Kidney capillary endothelial cell (primary cell): ENCODE results near the gene FTCD.

ENCODE experiments used
- DNase-seq: peaks from one replicate; pipeline ENCODE4 v3.0.0-alpha.2; 2018; ENCODE audit warnings: low spot score

FTCD gene

DNA sequence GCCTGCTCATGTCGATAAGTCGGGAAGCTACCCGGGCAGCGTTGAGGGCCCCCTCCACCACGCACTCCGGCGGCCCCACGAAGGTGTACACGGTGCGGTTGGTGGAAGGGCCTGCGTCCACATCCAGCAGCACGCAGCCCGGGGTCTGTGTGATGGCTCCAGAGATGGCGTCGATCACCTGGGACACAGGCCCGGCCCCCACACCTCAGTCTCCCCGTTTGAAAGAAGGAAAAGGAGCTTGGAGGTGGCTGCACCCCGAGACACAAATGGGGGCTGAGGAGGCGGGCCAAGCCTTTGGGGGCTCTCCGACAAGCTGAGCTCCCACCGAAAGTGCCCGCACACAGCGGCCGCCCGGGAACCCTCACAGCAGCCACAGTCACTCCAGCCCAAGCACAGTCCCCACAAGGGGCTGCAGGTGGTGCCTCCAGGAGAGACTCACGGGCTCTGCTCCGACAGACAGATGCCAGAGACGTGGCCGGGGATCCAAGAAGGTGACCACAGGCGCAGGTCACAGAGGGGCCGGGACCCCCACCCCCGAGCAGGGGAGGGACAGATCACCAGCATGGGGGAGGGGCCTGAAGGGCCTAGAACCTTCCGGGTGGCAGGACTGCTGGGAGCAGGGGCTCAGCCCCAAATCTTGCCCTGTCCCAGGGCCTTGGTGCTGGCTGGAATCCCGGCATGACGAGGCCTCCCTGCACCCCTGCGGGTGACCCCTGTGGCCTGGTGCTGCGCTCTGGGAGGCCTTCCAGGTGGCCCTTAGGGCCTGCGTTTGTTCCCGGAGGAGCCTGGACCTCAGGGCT lies 1.0 kb downstream of the FTCD start:
- no peak for DNase-seq

DNA sequence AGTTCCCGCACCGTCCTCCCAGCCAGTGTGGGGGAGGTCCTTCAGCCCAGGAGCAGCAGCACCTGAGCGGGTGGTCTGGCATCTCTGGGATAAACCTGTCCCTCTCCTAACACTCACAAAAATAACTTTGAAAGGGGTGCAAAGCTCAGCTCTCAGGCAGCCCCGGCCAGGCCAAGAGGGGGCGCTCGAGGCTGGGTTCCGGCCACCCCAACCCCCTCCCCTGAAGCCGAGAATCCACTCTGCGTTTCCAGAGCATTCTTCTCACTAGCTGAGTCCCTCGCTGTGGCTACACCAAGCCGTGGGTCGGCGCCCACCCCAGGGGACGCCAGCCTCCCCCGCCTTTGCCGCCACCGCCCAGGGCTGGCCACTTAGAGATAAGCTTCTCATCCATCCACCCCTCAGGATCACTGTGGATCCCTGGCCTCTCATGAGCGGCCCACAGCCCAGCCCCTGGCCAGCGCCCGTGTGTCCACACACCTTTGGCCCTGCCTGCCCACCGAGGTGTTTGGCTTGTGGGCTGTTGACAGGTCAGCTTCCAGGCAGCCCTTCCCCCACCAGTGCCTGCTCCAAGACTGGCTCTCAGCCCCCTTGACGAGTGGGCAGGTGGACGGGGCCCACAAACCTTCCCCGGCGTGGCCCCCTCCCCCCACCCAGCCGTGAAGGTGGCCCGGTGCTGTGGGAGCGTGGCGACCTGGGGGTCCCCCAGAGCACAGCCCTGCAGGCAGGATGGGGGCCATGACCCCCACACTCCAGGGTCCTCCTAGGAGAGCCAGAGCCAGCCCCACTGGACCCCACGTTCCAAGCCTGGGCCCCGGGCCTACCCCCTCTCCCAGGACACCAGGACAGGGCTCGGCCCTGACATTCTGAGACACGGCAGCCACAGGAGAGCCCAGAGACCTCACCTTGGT lies 1.9 kb downstream of the FTCD start:
- peak; percentile 44 for DNase-seq

DNA sequence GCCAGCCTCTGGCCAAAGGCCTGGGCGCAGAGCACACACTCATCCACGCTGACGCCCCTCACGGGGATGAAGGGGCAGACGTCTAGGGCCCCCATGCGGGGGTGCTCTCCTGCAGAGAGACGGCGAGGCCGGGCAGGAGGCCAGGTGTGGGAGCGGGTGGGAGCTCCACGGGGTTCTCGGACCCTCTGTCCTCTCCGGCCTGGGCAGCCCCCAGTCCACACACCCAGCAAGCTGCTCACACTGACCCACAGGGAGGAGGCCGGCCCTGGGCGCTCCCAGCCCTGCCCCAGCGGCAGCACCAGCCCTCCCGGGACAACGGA lies 2.5 kb downstream of the FTCD start:
- DNase-seq, result no peak

DNA sequence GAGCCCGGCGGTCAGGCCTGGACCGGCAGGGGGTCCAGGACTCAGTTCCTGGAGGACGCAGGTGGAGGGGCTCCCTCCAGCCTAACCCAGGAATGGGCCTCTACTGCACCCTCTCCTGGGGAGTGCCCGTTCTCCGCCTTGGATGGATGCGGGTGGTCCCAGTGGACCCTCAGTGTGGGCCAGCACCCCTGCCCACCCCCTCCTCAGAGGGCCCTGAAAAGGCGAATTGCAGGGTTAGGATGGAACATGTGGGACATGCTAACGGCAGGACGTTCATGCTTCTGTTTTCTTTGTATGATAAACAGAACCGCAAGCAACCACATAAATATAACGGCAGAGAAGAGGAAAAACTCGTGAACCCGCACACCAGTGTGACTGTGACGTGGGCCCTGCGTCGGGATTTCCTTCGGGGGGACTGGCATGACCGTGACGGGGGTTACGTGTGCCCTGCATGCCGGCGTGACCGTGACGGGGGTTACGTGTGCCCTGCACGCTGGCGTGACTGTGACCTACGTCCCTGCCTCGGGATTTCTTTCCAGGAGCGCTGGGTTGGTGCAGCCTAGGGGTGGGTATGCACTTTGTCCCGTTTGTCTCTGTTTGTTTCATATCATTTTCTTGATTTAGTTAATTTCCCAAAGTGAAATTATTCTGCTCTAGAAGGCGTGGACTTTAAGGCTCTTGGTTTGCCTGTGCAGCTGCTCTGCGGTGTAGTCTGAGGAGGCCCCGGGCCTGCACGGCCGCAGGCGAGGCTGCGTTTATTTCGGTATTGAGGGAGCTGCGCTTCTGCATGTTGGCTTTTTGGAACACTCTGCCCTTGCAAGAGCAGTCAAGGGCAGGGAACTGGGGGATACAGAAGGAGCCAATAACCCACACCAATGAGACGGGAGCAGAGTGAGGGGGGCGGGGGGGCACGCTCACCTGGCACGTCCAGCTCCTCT lies 3.1 kb downstream of the FTCD start:
- no peak for DNase-seq

GRCh38 chr21:46151261-46151988 lies 4.0 kb downstream of the FTCD start:
- DNase-seq, result no peak

GRCh38 chr21:46150491-46151121 lies 4.8 kb downstream of the FTCD start:
- no peak for DNase-seq

DNA sequence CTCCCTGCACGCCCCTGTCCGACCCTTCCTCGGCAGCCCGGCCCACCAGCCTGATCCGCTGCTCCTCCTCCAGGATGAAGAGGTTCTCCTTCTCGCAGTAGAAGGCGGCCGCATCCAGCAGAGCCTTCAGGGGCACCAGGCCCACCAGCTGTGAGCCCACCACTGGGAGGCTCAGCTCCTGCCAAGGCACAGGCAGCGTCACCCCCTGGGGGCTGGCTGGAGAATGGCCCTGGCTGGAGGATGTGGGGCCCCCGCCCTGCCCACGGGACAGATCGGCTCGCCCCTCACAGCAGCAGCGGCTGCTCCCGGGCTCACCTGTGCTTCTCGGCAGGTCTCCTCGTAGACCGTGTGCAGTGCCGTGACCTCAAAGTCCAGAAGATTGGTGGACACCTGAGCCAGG lies 5.3 kb downstream of the FTCD start:
- no peak for DNase-seq

DNA sequence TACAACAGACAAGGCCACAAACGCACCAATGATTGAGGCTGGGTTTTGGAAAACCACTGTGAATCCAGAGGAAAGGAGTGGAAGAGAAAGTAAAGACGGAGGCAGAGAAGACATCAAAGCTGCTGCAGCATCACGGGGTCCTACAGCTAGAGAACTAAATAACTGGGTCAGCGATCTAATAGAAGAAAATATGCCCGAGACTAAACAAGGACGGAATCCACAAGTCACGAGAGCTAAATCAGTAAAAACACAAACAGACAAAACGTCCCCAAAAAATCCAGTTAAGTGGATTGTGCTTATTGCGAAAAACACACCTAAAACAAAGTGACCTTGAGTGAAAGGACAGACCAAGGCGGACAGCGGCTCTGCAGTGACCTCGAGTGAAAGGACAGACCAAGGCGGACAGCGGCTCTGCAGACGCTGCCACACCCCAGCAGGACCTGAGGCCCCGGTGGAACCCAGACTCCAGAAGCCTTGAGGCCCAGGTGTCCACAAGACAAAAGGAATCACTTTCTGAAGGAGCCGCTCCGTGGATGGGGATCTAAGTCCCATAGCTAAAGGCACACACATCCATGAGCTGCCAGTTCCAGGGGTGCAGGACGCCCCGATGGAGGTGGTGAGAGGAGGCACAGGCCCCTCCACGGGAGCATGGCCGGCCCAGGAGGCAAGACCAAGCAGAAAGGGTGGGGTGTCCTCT lies 6.0 kb downstream of the FTCD start:
- DNase-seq, result no peak

GRCh38 chr21:46148106-46148505 lies 7.3 kb downstream of the FTCD start:
- no peak for DNase-seq

DNA sequence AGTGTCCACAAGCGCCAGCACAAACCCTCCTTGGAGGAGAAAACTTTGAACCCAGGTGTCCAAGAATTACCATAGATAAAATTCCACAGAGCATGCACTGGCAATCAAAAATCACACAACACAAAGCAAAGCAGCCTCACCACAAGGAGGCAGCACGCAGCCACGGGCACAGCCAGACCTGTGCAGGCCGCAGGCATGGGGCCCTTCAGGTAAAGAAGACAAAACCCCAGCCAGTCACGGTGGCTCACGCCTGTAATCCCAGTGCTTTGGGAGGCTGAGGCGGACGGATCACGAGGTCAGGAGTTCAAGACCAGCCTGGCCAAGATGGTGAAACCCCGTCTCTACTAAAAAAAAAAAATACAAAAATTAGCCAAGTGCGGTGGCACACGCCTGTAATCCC lies 8.0 kb downstream of the FTCD start:
- DNase-seq, result peak; percentile 22

DNA sequence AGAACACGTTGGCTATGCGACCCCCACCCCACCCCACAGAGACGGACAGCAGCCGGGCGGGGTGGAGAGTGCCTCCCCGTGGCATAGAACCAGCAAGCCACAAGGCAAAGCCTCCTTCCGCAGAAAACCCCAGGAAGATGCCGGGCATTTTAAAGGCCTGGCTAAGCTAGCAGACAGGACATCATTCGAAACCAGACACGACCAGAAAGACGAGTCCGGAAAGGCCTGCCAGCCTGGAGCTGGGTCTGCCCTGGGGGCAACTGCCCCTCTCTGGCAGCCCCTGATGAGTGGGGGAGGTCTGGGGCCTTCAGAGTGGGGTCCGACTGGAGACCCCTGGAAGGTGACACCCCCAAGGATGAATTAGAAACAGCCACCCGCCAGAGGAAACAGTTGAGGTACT lies 8.5 kb downstream of the FTCD start:
- DNase-seq, result no peak

DNA sequence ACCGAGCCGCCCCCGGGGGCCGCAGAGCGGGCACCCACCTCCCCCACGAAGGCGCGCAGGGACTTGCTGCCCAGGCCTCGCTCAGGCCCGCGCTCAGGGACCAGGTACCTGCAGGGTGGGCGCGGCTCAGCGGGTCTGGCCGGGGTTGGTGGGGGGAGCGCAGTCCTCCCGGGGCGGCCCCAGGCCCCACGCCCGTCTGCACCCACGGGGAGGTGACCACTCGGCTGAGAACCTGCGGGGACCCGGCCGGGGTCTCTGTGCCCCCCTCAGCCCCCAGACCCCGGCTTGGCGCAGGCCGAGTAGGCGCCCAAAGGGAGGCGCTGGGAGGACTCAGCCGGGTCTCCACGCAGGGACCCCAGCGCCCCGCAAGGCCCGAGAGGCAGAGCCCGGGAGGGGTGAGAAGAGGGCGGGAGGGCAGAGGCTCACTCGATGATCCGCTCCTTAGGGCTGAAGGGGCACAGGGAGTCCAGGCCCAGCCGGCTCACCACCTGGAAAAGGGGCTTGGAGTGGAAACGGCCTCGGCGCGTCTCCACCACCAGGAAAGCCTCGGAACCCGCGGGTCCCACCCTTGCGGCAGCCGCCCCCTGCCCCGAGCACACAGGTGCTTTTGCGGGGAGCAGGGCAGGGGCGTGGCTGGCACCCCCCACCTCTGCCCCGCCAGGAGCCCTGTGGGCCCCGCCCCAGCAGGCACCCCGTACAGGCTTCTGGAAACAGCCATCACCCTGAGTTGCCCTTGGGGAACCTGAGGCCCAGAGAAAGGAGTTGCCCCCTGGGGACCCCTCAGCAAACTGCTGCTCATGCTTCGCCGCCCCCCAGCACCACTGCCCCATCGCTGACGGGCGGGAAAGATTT lies 9.3 kb downstream of the FTCD start:
- no peak for DNase-seq

GRCh38 chr21:46145159-46145839 lies 10.1 kb downstream of the FTCD start:
- DNase-seq, result no peak

DNA sequence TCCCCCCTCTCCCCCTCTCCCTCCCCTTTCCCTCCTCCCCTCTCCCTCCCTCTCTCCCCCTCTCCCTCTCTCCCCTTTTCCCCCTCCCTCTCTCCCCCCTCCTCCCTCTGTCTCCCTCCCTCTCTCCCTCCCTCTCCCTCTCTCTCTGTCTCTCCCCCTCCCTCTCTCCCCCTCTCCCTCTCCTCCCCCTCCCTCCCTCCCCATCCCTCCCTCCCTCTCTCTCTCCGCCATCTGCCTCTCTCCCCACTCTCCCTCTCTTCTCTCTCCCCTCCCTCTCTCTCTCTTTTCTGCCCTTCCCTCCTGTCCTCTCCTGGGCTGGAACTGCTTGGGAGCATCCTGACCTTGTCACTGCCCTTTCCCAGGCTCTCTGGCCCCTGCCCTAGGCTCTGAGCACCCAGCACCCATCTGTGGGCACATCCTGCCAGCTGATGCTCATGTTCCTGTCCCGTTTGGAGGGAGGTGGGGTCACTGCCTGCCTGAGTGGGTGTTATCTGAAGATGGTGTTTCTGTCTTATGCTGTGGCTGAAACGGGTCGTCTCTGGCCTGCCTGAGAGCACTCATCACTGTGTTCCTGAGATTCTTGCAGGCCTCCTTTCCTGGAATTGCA lies 10.8 kb downstream of the FTCD start:
- DNase-seq, result no peak

DNA sequence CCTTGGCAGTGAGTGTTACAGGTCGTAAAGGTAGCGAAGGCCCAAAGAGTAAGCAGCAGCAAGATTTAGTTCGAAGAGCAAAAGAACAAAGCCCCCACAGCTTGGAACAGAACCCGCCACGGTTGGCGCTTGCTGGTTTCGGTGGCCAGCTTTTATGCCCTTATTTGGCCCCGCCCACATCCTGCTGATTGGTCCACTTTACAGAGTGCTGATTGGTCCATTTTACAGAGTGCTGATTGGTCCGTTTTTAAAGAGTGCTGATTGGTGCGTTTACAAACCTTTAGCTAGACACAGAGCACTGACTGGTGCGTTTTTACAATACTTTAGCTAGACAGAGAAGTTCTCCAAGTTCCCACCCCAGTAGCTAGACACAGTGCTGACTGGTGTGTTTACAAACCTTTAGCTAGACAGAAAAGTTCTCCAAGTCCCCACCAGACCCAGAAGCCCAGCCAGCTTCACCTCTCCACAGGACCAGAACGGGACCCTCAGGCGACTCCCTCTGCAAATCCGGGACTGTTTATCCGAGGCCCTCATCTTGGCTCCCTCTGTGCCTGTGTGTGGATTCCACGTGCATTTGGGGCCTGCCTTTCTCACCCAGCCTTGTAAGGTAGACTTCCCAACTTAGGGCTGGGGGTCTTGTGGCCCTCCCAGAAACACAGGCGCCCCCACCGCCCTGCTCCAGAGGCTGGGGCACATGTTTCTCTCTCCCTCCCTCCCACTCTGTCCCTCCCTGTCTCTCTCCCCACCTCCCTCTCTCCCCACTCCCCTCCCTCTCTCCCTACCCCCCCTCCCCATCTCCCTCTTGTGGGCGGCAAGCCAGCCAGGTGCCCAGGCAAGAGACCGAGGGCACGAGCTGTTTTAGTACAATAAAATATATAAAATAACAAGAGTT lies 12.6 kb downstream of the FTCD start:
- DNase-seq, result no peak

DNA sequence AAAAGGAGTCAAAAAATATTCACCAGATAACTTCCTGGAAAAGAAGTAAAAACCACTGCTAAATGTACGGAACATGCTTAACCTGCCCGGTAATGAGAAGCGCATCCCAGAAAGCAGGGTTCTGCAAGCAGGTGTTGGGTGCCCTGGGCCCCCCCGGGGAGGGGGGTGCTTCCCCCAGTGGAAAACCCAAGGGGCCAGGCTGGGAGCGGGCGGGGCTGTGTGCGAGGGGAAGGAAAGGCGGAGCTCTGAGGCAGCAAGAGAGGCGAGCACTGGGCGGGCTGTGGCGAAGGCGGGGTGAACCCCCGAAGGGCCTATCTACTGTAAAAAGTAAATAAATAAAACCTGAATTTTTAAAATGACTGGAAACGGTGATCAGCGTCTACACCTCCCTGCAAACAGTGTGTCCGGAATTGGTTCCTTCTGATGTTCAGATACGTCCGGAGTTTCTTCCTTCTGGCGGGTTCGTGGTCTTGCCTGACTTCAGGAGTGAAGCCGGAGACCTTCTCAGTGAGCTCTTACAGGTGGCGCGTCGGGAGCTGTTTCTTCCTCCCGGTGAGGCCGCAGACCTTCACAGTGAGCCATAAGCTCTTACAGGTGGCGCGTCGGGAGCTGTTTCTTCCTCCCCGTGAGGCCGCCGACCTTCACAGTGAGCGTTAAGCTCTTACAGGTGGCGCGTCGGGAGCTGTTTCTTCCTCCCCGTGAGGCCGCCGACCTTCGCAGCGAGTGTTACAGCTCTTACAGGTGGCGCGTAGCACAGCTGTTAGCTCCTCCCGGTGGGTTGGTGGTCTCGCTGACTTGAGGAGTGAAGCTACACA lies 13.4 kb downstream of the FTCD start:
- no peak for DNase-seq
